PC-9 (cell line): Measurements from ENCODE around the gene DNAAF1.
A peak's percentile ranks its signal among the peaks of the same experiment; 100 is the strongest.

Experiments used
- EZH2 ChIP-seq: fragments of 200-600 bp; sonication (generic); IDR thresholded peaks from 2 replicates; pipeline ENCODE4 v1.8.0; 2017; ENCODE audit warnings: antibody characterized with exemption, low read depth
- TF ChIP-seq, protein P1 (sequence below): fragments of 200-600 bp; sonication (generic); conservative IDR thresholded peaks from 2 replicates; pipeline ENCODE4 v1.6.1; 2017; ENCODE audit warnings: mixed run types, antibody characterized with exemption, mild to moderate bottlenecking, moderate library complexity

DNA sequence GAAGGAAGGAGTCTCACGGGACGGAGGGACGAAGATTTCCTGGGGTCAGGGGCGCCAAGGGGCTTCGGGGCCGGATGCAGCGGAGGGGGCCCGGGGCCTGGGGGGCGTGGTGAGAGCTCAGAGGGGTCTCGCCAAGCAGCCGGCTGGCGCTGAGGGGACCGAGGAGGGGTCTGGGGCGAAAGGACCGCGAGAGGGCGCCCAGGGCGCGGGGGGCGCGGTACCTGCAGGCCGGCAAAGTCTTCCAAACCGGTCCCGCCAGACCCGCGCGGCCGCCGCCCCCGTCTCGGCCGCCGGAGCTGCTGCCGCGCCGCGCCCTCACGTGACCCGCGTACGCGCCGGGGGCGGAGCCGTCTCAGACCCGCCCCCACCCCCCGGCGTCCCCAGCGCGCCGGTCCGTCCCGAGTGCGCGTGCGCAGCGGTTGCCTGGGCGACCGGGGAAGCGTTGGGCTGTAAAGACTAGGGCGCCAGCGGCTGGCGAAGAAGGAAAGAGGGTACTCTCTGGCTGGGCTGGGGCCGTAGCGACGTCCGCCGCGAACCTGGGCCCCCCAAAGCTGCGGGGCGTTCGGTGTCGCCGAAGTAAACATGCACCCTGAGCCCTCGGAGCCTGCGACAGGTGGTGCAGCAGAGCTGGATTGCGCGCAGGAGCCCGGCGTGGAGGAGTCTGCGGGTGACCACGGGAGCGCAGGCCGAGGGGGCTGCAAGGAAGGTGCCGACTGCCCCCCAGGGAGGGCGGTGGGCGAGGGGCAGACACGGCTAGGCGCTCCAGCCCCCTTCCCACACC is at the start of gene DNAAF1, which contains the start of gene HSDL1:
- TF ChIP-seq, protein P1, sequence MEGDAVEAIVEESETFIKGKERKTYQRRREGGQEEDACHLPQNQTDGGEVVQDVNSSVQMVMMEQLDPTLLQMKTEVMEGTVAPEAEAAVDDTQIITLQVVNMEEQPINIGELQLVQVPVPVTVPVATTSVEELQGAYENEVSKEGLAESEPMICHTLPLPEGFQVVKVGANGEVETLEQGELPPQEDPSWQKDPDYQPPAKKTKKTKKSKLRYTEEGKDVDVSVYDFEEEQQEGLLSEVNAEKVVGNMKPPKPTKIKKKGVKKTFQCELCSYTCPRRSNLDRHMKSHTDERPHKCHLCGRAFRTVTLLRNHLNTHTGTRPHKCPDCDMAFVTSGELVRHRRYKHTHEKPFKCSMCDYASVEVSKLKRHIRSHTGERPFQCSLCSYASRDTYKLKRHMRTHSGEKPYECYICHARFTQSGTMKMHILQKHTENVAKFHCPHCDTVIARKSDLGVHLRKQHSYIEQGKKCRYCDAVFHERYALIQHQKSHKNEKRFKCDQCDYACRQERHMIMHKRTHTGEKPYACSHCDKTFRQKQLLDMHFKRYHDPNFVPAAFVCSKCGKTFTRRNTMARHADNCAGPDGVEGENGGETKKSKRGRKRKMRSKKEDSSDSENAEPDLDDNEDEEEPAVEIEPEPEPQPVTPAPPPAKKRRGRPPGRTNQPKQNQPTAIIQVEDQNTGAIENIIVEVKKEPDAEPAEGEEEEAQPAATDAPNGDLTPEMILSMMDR, result peak; percentile 43; the same call in 1 of the 2 replicates
- TF ChIP-seq EZH2, result no peak
